B cell (primary cell): ENCODE measurements around the gene JPT1.
"Not testable (repeated sequence)": the region's sequence is repeated elsewhere in the genome, so short reads cannot be mapped to it uniquely, and the experiment has no call there.

Experiments used
- EZH2 ChIP-seq: IDR thresholded peaks from 2 replicates; pipeline ENCODE4 v1.6.1; 2012; ENCODE audit warnings: borderline replicate concordance, low read depth, mild to moderate bottlenecking, moderate library complexity, low read length; ENCODE audit not compliant: insufficient read depth, poor library complexity, severe bottlenecking
- TF ChIP-seq, protein P1 (sequence below): fragments of 200-600 bp; IDR thresholded peaks from one replicate; pipeline ENCODE4 v1.8.0; 2022; ENCODE audit warnings: antibody characterized with exemption, mild to moderate bottlenecking

DNA sequence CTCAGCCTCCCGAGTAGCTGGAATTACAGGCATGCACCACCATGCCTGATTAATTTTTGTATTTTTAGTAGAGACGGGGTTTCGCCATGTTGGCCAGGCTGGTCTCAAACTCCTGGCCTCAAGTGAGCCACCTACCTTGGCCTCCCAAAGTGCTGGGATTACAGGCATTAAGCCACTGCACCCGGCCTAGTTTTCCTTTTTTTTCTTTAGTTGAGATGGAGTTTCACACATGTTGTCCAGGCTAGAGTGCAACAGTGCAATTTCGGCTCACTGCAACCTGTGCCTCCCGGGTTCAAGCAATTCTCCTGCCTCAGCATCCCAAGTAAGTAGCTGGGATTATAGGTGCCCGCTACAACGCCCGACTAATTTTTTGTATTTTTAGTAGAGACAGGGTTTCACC lies 16.6 kb downstream of the JPT1 start:
- TF ChIP-seq, protein P1, sequence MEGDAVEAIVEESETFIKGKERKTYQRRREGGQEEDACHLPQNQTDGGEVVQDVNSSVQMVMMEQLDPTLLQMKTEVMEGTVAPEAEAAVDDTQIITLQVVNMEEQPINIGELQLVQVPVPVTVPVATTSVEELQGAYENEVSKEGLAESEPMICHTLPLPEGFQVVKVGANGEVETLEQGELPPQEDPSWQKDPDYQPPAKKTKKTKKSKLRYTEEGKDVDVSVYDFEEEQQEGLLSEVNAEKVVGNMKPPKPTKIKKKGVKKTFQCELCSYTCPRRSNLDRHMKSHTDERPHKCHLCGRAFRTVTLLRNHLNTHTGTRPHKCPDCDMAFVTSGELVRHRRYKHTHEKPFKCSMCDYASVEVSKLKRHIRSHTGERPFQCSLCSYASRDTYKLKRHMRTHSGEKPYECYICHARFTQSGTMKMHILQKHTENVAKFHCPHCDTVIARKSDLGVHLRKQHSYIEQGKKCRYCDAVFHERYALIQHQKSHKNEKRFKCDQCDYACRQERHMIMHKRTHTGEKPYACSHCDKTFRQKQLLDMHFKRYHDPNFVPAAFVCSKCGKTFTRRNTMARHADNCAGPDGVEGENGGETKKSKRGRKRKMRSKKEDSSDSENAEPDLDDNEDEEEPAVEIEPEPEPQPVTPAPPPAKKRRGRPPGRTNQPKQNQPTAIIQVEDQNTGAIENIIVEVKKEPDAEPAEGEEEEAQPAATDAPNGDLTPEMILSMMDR: not testable (repeated sequence)
- not testable (repeated sequence) for TF ChIP-seq EZH2
